Fibroblast of skin of abdomen (primary cell): ENCODE results near the gene SANBR. TPM values are rescaled to one million over a fixed set of nuclear protein-coding genes. Genes with fewer than 3 reads are reported as not detected.
A peak's percentile ranks its signal among the peaks of the same experiment; 100 is the strongest.
"Not testable (repeated sequence)": the region's sequence is repeated elsewhere in the genome, so short reads cannot be mapped to it uniquely, and the experiment has no call there.

Source experiments
- DNase-seq: peaks from one replicate; pipeline ENCODE4 v3.0.0-alpha.2; 2013
- polyA plus RNA-seq, 2 experiments: library from polyadenylated mRNA; unstranded; fragments of 120-200 nt; gene quantifications; one replicate each; pipeline ENCODE4 v1.2.1, GENCODE V29; 2013; ENCODE audit not compliant: insufficient read length in 2 of 2

Gene SANBR
- 10.6 TPM for polyA plus RNA-seq (2013, experiment 1 of 2; ENCODE audit: insufficient read length)
- polyA plus RNA-seq (2013, experiment 2 of 2; ENCODE audit: insufficient read length), result 10.8 TPM

GRCh38 chr2:61065714-61066709 is at the start of gene SANBR:
SANBR (plus strand) TSS chr2:61065871; CDS start chr2:61070351, 4,480 bp downstream.
- DNase-seq, result peak; percentile 82

GRCh38 chr2:61015976-61016375 is 49.7 kb upstream of the SANBR start:
- no peak for DNase-seq

DNA sequence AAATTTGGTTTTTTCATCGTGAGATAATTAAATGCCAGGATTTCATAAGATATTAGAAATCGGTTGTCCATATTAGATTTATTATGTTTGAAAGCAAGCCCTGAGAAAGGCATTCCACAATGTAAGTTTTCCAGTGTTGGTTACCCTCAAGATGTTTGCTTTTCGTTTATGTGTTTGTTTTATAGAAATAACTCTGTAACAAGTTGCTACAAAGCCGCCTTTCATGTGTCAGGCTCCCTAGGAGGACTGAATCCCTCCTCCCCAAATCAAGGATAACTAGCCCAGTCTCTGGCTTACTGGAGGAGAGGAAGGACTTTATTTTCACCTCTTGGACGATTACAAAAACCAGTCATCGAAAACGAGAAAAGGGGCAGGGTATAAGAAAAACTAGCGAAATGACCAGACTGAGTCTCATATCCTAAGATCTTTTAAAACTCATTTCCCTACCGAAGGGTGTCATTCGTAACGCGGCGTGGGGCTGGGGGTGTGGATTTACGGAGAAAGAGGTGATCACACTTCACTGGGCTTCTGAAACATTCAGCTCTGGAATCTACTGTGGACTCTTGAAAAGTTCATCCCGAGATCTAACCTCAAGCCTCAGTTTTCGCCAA is 49.2 kb upstream of the SANBR start:
- DNase-seq, result no peak

DNA sequence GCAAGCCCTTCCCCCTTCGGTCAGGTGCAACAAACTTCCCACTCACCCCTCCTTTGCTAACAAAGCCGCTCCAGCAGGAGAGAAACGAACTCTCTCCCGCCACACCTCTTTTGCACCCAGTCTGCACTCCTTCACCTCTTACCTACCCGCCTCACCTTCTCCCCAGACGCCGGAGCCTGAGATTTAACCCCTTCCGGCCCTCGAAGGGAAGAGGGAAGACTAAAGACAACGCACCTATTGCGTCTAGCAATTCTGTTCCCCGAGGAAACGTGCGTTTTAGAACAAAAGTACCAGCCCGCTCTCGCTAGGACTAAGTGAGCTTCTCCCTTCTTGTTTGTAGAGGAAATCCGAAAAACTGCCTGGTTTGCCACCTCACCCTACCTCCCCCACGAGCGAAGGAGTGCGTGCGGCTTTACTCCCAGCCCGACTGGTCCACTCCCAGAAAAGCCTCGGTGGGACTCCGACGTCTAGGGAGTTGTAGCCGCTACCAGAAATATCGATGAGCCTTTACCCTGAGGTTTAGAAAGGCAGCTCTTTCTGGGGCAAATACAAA is 48.6 kb upstream of the SANBR start:
- DNase-seq, result peak; percentile 70

DNA sequence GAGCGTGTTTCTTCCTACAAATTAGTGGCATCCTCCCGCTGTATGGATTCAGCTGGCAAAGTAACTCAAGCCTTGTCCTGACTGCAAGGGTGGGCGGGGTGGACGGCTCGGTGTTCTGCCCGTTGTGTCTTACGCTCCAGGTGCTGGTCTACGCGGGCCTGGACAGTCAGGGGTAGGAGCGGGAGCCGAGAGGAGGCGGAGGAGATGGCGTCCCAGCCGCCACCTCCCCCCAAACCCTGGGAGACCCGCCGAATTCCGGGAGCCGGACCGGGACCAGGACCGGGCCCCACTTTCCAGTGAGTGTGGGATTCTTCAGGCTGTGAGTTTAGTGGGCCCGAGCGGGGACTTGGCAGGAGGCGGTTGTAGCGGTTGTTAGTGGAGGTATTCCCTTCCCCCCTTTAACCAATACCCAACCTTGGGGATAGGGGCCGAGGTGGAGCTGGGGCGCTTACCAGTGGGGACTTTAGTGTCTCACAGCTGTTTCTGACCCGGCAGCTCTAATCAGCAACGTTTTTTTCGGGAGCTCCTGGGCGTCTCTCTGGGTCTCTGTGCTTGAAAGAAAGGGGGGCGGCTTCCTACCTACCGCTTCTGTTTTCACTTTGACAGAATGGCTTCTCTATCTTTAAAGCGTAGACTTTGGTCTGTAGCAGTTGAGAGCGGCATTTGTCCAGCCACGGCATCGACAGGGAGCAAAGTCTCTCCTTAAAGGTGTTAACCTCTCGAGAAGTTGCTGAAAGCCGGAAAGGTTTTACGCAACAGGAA is 47.9 kb upstream of the SANBR start, which contains the start of the genes PEX13 and PUS10:
TSS of gene PEX13 (plus strand) at position 165 of the 762 bp plus-strand sequence. CDS start at position 205, 40 bp downstream.
TSS of gene PUS10 (minus strand) at position 700 of the 762 bp plus-strand sequence. CDS start 6,365 bp downstream, outside the sequence.
- peak; percentile 76 for DNase-seq

DNA sequence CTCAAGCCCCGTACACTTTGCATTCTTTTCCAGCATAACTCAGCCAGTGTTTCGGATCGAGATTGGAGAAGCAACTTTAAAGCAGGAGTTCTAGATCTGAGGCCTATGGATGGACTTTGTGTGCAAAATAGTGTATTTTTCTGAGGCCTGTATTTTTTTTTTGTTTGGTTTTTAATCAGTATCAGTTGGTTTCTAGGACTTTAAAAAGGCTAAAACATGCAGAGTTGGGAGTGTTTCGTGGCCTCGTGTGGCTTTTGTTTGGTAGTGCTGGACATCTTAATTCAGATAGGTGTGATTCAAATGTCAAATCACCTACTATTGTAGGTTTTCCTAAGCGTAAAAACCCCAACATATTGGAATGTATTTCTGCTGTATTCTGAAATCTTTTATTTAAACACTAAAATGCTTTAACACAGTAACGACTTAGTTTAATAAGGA is 47.3 kb upstream of the SANBR start:
- no peak for DNase-seq

DNA sequence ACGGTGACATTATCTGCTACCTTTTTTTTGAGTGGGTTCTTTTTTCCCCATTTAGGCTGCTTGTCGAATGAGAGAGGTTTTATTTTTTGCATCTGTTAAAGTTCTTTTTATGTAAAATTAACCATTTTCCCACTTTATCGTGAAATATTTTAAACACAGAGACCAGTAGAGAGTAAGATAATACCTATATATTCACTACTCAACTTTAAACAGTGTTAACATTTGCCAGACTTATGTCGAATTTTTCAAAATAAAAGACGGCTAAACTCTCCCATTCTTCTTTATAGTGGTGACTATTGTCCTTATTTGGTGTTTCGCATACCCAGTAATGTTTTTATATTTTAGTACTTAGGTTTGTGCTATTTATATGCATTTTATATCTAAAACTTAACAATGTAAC is 46.9 kb upstream of the SANBR start:
- DNase-seq, result no peak

DNA sequence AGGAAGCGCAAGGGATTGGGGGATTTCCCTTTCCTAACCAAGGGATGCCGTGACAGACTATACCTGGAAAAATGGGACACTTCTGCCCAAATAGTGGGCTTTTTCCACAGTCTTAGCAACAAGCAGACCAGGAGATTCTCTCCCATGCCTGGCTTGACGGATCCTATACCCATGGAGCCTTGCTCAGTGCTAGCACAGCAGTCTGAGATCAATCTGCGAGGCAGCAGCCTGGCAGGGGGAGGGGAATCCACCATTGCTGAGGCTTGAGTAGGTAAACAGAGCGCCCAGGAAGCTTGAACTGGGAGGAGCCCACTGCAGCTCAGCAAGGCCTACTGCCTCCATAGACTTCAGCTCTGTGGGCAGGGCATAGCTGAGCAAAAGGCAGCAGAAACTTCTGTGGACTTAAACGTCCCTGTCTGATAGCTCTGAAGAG is 44.4 kb upstream of the SANBR start:
- no peak for DNase-seq

DNA sequence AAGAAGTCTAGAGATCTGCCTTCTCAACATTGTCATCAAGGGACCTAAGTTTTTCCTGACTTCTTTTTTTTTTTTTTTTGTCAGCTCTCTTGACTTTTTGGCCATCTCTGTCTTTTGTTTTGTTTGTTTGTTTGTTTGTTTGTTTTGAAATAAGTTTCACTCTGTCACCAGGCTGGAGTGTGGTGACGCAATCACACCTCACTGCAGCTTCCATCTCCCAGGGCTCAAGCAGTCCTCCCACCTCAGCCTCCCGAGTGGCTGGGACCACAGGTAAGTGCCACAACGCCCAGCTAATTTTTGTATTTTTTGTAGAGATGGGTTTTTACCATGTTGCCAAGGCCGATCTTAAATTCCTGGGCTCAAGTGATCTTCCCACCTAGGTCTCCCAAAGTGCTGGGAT is 42.0 kb upstream of the SANBR start:
- DNase-seq, result no peak

DNA sequence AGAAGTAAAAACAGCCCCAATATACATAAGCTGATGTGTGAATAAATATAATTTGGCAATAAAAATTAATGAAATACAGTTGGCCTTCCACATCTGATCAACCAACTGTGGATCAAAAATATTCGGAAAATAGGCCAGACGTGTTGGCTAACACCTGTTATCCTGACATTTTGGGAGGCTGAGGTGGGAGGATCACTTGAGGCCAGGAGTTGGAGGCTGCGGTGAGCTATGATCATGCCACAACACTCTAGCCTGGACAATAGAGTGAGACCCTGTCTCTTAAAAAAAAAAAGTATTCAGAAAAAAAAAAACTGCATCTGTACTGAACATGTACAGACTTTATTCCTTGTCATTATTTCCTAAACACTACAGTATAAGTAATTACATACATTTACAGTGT is 36.1 kb upstream of the SANBR start:
- no peak for DNase-seq

GRCh38 chr2:61034592-61034991 is 31.1 kb upstream of the SANBR start:
- not testable (repeated sequence) for DNase-seq

DNA sequence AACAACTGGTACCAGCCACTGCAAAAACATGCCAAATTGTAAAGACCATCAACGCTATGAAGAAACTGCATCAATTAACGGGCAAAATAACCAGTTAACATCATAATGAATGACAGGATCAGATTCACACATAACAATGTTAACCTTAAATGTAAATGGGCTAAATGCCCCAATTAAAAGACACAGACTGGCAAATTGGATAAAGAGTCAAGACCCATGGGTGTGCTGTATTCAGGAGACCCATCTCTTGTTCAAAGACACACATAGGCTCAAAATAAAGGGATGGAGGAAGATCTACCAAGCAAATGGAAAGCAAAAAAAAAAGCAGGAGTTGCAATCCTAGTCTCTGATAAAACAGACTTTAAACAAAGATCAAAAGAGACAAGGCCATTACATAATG is 29.0 kb upstream of the SANBR start:
- DNase-seq, result not testable (repeated sequence)

DNA sequence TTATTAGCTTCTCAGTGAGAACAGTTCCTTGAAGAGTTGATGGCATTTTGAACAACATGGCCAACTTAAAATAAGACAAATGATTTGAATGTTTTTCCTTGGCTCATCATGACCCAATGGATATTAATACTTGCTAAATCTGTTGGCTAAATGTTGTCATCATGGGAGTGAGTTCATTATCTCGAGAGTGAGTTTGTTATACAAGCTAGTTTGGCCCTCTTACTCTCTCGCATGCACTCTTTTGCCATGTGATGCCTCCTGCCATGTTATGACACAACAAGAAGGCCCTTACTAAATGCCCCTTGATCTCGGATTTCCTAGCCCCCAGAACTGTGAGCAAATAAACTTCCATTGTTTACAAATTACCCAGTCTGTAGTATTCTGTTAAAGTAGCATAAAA is 22.9 kb upstream of the SANBR start:
- no peak for DNase-seq

DNA sequence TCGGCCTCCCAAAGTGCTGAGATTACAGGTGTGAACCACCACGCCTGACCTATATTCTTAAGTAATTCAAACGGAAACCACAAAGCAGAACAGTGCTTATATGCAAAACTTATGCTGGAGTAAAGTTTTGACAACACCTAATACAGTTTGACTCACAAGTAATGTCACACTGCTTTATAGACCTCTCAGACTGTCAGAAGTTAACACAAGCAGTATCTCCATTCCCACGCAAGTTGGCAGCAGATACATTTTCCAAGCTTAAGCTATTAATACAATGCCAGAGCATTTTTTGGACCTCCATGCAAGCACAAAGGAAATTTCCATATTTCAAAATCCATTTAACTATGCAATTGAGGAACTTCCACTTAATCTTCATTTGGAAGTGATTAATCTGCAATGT is 21.0 kb upstream of the SANBR start:
- no peak for DNase-seq

GRCh38 chr2:61045226-61045625 is 20.4 kb upstream of the SANBR start:
- no peak for DNase-seq

DNA sequence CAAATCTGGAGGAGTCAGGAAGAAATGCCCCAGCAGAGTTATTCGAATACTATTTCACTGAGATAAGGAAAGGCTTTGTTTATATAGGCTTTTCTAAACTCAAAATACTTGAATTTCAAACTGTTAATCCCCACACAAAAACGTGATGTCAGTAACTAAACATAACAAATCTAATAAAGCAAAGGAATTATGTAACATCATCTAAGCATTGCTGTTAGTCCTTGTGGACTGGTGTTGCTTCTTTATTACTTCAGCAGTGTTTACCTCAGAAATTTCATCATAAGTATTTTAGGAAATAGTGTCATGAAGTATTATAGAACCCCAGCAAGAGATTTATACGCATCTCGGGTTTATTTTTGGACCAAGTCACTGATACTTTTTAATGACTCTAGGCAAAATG is 19.7 kb upstream of the SANBR start:
- DNase-seq, result no peak

GRCh38 chr2:61055557-61055956 is 10.1 kb upstream of the SANBR start:
- DNase-seq, result no peak

GRCh38 chr2:61057562-61057961 is 8.1 kb upstream of the SANBR start:
- DNase-seq, result no peak

DNA sequence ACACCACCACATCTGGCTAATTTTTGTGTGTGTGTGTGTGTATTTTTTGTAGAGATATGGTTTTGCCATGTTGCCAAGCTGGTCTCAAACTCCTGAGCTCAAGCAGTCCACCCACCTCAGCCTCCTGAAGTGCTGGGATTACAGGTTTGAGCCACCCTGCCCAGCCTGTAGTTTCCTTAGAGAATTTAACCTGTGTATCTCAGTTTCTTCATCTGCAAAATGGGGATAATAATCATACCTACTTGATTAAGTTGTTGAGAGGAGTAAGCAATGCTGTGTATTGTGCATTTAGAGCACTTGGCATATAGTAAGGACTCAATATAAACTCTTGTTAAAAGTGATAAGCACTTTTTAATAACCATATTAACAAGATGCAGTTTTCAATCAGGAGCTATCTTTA is 6.3 kb upstream of the SANBR start:
- DNase-seq, result no peak

DNA sequence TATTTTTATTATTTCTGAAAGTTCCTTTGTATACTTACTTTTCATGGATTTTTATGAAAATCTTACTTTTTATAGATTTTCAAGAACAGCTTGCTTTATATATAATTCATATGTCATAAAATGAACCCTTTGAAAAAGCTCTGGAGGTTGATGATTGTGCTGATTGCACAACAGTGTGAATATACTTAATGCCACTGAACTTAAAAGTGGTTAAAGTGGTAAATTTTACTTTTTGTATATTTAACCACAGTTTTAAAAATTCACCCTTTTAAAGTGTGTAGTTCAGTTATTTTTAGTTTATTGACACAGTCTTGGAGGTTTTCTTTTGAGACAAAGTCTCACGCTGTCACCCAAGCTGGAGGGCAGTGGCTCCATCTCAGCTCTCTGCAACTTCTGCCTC is 8.4 kb downstream of the SANBR start:
- DNase-seq, result no peak

DNA sequence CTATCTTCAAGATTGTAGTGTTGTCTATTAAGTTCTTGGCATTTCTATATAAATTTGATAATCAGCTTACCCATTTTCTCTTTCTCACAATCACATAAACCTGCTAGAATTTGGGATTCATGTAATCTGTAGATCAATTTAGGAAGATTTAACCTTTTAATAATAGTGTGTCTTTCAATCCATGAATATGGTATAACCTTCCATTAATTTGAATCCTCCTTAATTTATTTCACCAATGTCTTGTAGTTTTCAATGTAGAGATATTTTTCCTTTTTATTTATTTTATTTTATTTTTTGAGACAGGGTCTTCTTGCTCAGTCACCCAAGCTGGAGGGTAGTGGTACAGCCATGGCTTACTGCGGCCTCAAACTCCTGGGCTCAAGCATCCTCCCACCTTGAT is 20.2 kb downstream of the SANBR start:
- no peak for DNase-seq

GRCh38 chr2:61089797-61090196 is 24.1 kb downstream of the SANBR start:
- no peak for DNase-seq
